Measurements from ENCODE around the gene OR4C12.
"Not testable (repeated sequence)": the region's sequence is repeated elsewhere in the genome, so short reads cannot be mapped to it uniquely, and the experiment has no call there.

GRCh38 chr11:49973439-49973838, 8.9 kb downstream of the OR4C12 start:
- TF ChIP-seq CTCF, POLR2A (IDR thresholded peaks at IDR 0.05): not testable (repeated sequence)

Measured in esophagus squamous epithelium (tissue), 4 donors.